OCI-LY3 (cell line): ENCODE measurements around the gene NPTXR.

Experiments
- H2AFZ ChIP-seq: fragments of 200-600, 300-600 bp; shearing (Covaris generic); 2 replicates; pipeline ENCODE4 v1.6.0; 2014; ENCODE audit warnings: antibody characterized with exemption, low read depth, low read length
- H3K27ac ChIP-seq: fragments of 200-600, 300-600 bp; sonication (generic); 2 replicates; pipeline ENCODE4 v1.5.1; 2014; ENCODE audit warnings: mild to moderate bottlenecking, low read length, moderate library complexity, mixed read lengths
- H3K27me3 ChIP-seq: fragments of 200-600, 300-600 bp; sonication (generic); 2 replicates; pipeline ENCODE4 v1.6.1; 2014; ENCODE audit warnings: low read depth, low read length, mixed read lengths
- H3K36me3 ChIP-seq: fragments of 200-600, 300-600 bp; sonication (generic); replicated peaks from 2 replicates; pipeline ENCODE3; 2014; ENCODE audit warnings: low read depth, low read length, mixed read lengths
- H3K4me1 ChIP-seq: fragments of 300-600, 200-600 bp; sonication (generic); 2 replicates; pipeline ENCODE4 v1.6.1; 2014; ENCODE audit warnings: low read length, mixed read lengths
- H3K4me2 ChIP-seq: fragments of 200-600, 300-600 bp; sonication (generic); 2 replicates; pipeline ENCODE4 v1.6.1; 2014; ENCODE audit warnings: low read length, mixed read lengths
- H3K4me3 ChIP-seq: fragments of 300-600, 200-600 bp; sonication (generic); 2 replicates; pipeline ENCODE4 v1.5.1; 2014; ENCODE audit warnings: antibody characterized with exemption, mild to moderate bottlenecking, low read length, moderate library complexity
- H3K79me2 ChIP-seq: fragments of 300-600, 200-600 bp; shearing (Covaris generic); 2 replicates; pipeline ENCODE4 v1.6.1; 2014; ENCODE audit warnings: mild to moderate bottlenecking, low read length, mixed read lengths
- H3K9ac ChIP-seq: fragments of 300-600, 200-600 bp; shearing (Covaris generic); 2 replicates; pipeline ENCODE4 v1.6.0; 2014; ENCODE audit warnings: mild to moderate bottlenecking, low read length, moderate library complexity
- H3K9me3 ChIP-seq: fragments of 200-600, 300-600 bp; shearing (Covaris generic); 2 replicates; pipeline ENCODE4 v1.6.1; 2014; ENCODE audit warnings: low read length, mixed read lengths; ENCODE audit not compliant: insufficient read depth
- H4K20me1 ChIP-seq: fragments of 200-600, 300-600 bp; sonication (generic); 2 replicates; pipeline ENCODE4 v1.6.1; 2016; ENCODE audit warnings: low read length, mixed read lengths; ENCODE audit not compliant: insufficient read depth
- CTCF ChIP-seq: fragments of 200-600, 300-600 bp; sonication (generic); IDR thresholded peaks from 2 replicates; pipeline ENCODE4 v1.5.1; 2014; ENCODE audit warnings: antibody characterized with exemption, low read length, low read depth
- EZH2phosphoT487 ChIP-seq: fragments of 200-600 bp; shearing (Covaris generic); IDR thresholded peaks from 2 replicates; pipeline ENCODE4 v1.6.1; 2018; ENCODE audit warnings: antibody characterized with exemption, mixed run types, low read depth

NPTXR gene

GRCh38 chr22:38861170-38861876, 17.5 kb upstream of the NPTXR start:
- Histone ChIP-seq H4K20me1 (peaks cover 42% of the 10 kb centered on the region), H3K4me3 (no peak overlapping the region), H3K36me3 (peaks cover 16% of the 10 kb centered on the region), H3K27me3 (peaks cover 10% of the 10 kb centered on the region; the same call in 1 of the 2 replicates), H3K9me3 (no peaks in the 10 kb centered on the region), H3K9ac (no peak overlapping the region), H3K4me2 (no peak overlapping the region), H3K79me2 (no peaks in the 10 kb centered on the region), H3K4me1 (0 out of 2 replicates have a peak, but pooled peaks cover 3% of the 10 kb centered on the region), H3K27ac (no peak overlapping the region), H2AFZ (no peak overlapping the region)
- TF ChIP-seq EZH2phosphoT487, result no peak
- TF ChIP-seq CTCF, result no peak

GRCh38 chr22:38860283-38861169, 16.7 kb upstream of the NPTXR start:
- Histone ChIP-seq H3K9me3 (no peaks in the 10 kb centered on the region), H3K4me2 (no peak overlapping the region), H4K20me1 (peaks cover 34% of the 10 kb centered on the region), H3K4me3 (no peak overlapping the region), H2AFZ (no peak overlapping the region), H3K9ac (no peak overlapping the region), H3K4me1 (0 out of 2 replicates have a peak, but pooled peaks cover 3% of the 10 kb centered on the region), H3K79me2 (no peaks in the 10 kb centered on the region), H3K36me3 (peaks cover 8% of the 10 kb centered on the region), H3K27me3 (peaks cover 17% of the 10 kb centered on the region), H3K27ac (no peak overlapping the region)
- TF ChIP-seq CTCF, result no peak
- TF ChIP-seq EZH2phosphoT487, result no peak

DNA sequence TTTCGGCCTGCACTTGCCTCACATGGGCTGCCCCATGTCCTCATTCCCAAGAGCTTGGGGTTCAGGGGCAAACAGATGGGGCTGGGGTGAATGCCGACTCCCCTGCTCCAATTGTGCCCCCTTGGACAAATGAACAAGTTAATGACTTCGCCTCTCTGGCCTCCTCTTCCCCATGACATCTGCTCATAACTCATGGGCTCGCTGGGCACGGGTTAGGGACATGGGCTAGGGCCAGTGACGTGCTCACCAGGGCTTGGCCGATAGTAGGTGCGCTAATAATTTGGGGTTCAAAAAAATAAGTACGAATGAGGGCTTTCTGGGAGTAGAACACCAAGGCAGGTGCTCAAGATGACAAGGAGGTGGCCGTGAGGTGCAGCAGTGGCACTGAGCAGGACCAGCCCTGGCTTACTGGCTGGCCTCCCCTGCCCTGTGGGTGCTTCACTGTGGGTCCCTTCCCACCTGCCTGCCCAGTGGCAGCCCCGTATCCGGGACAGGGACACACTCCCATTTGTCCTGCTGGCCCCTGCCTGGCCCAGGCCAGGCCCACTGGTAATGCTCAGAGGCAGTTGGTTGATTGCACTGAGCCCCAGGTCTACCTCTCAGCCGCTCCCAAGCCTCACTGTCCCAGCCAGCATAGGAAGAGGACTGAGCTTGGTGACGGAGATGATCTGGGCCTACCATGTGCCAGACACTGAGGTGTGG, 15.9 kb upstream of the NPTXR start:
- Histone ChIP-seq H3K4me2 (no peak overlapping the region), H3K36me3 (peaks cover under 1% of the 10 kb centered on the region), H3K9me3 (no peaks in the 10 kb centered on the region), H3K9ac (no peak overlapping the region), H3K27ac (no peak overlapping the region), H4K20me1 (peaks cover 26% of the 10 kb centered on the region), H3K4me1 (0 out of 2 replicates have a peak, but pooled peaks cover 3% of the 10 kb centered on the region), H2AFZ (no peak overlapping the region), H3K79me2 (no peaks in the 10 kb centered on the region), H3K4me3 (no peak overlapping the region), H3K27me3 (peaks cover 19% of the 10 kb centered on the region)
- no peak for TF ChIP-seq CTCF
- no peak for TF ChIP-seq EZH2phosphoT487
